Stimulated activated CD4-positive, alpha-beta T cell treated with anti-CD3 and anti-CD28 coated beads, Interleukin-4, amount 100 ng/mL, for 1 hour (primary cell): ENCODE data around the gene CST9L.
"Not testable (repeated sequence)": the region's sequence is repeated elsewhere in the genome, so short reads cannot be mapped to it uniquely, and the experiment has no call there.

Experiments
- DNase-seq: peaks from one replicate; pipeline ENCODE4 v3.0.0-alpha.2; 2020

Gene CST9L

DNA sequence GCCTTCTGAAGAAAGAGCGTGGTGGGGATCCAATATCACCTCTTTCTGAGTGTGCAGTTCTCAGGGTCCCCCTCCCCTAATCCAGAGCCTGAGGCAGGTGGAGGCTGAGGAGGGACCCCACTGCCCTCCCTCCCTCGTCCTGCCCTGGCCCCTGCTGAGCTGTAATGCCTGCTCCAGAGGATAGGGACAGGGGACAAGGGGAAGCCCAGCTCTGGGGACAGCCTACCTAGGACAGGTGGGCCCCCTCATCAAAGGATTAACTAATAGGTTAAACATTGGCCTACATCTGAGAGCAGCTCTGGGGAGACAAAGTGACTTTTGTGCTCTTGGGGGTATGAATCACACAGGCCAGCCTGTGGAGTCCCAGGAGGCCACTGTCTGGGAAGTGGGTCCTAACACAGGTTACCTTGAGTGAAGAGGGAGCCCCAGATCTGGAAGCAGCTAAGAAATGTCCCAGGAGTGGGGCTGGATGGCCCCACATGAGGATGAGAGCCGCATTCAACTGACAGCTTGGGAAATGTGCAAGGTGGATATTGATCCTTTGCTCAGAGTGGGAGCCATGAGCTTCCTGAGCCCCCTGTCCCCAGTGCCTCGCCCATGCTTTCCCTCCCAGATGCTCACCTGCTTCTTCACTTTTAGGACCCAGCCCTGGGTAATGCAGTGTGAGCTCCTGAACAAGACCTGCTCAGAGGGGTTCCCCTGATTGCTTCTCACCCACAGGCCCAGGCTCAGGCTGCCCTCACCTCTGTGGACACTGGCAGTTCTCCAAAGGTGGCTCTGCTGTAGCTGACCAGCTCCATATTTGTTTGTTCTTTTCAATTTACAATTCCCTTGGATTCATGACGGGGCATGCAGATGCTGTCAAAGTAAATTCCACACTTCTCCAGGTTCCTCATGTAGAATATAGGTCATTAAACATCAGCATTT lies 17.8 kb upstream of the CST9L start:
- DNase-seq: no peak

DNA sequence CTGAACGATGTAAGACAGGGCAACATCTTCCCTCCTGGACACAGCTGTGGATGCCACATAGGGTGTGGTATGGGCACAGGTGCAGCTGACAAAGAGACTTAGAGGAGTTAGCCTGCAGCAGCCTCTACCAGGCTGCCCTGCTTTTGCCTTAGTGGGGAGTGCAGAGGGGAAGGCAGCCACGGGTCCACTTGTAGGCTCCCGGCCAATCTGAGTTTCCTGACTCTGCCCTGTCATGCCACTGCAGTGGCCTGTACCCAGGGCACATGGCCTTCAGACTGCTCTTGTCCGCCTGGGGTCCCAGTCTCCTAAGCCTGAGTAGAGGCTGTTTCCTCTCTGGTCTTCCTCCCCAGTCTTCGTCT lies 17.1 kb upstream of the CST9L start:
- no peak for DNase-seq

DNA sequence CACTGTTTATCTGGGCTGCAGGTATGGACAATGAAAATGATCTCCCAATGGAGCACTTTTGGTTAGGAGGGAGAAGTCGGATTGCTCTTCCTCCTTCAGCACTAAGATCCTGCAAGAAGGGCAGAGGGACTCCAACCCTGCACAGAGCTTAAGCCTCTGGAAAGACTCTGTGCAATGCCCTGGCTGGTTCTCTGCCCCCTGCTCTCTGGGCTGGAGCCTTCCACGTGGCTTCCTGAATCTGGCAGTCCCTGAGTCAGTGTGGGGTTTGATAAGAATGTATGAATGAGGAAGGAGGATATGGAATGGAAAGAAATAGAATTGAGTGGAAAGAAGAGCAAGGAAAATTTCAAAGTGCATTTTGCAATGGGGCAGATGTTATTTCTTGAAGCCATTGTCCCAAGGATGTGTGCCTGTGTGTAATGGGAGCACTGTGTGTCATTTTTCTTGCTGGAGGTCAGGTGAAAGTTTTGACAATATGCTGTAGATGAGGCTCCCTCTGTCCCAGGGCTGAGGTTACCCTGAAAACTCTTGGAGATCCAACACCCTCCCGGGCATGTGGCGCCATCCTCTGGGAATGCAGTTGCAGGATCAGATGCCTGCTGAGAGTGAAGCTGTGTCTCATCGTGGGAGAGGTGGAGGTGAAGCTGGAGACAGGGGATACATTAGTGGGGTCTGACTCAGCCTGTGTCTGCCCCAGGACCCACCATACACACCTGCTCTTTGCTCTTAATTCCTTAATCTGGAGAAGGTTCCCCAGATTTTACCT lies 16.3 kb upstream of the CST9L start:
- DNase-seq: no peak

DNA sequence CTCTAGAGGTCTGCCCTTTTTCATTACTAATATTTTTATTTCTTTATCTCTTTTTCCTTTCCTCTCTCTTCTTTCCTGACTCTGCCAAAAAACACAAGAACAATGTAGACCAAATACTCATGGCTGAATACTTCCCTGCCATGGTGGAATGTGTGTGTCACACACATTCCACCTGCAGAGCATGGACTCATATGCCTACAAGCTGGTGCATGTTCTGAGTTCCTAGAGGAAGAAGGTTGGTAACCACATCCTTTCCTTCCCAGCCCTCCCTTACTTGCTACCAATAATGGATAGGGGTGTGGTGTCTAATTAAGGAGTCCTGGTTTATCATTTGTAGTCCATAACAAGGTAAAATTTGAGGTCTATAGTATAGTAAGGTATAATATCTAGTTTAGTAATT lies 15.2 kb upstream of the CST9L start:
- no peak for DNase-seq

- no peak for DNase-seq
Measured at GRCh38 chr20:23582293-23582692, 14.0 kb upstream of the CST9L start.

DNA sequence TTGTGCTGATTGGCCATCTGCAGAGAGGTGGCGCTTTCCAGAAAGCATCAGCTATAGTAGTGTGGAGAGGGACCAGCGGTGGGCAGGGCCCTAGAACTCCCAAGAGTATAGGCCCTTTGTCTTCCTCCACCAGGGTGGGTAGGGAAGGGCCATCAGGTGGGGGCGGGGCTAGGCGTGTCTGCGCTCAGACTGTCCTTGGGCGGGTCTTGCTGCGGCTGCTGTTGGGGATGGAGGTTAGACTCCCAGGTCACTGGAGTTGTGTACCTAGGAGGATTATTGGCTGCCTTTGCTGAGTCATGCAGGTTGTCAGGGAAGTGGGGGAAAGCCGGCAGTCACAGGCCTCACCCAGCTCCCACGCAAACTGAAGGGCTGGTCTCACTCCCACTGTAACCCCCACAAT lies 13.5 kb upstream of the CST9L start:
- not testable (repeated sequence) for DNase-seq

DNA sequence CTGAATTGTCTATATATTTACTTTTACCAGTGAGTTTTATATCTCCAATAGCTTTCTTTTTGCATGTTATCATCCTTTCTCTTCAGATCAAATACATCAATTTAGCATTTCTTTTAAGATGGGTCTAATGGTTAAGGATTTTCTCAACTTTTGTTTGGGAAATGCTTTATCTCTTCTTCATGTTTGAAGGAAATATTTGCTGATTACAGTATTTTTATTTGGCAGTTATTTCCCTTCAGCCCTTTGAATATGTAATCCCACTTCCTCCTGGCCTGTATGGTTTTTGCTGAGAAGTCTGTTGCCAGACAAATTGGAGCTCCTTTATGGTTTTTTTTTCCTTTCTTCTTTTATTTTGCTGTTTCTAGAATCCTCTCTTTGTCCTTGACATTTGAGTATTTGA lies 6.7 kb upstream of the CST9L start:
- no peak for DNase-seq

DNA sequence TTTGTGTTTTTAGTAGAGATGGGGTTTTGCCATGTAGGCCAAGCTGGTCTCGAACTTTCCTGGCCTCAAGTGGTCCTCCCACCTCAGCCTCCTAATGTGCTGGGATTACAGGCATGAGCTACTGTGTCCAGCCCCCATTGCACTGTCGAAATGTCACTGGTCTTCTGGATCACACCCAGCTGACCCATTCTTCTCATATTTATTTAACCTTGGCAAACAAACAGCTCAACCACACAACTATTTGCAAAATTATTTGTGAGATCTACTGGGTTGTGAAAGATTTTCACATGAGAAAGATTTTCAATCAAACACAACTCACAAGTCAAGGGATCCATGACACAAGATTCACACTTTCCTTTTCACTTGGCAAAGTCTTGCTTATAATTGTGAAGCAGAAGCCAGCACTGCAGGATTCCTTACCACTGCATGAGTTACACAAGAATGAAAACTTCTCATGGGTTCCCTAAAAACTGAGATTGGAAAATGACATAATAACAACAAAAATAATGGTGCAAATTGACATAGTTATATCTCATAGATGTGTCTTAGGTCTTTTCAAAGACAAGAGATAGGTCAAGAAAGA lies 2.0 kb upstream of the CST9L start:
- no peak for DNase-seq

- no peak for DNase-seq
Measured at GRCh38 chr20:23569570-23569969, 1.3 kb upstream of the CST9L start.

DNA sequence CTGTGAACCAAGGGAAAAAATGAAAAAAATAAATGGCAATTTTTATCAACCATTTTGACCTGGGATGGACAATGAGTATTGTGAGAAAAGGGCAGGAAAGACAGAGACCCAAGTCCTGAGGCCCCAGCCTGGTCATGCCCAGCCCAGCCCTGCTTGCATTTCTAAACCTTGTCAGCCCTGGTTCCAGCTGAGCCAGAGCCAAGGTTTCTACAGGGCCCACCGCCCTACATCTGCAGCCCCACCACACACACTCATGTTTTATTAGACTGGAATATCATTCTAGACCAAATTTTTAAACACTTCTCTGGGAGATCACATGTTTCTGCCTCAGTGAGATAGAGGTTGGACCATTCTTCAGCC lies 667 bp upstream of the CST9L start:
- DNase-seq: no peak

DNA sequence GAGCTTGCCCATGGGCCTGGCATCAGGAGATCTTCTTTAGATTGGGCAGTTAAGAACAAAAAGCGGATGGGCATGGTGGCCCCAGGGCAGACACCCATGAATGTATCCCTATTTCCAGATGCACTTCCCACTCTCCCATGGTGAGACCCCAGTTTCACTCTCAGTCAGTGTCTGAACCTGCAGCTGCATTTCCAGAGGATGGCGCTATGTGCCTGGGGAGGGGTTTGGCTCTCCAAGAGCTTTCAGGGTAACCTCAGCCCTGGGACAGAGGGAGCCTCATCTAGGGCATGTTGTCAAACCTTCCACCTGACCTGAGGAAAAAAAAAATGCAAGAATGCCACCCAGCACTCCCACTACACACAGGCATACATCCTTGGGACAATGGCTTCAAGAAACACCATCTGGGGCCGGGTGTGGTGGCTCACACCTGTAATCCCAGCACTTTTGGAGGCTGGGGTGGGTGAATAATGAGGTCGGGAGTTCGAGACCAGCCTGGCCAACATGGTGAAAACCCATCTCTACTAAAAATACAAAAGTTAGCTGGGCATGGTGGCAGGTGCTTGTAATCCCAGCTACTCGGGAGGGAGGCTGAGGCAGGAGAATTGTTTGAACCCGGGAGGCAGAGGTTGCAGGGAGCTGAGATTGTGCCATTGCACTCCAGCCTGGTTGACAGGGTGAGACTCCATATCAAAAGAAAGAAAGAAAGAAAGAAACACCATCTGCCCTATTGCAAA lies 1.9 kb downstream of the CST9L start:
- DNase-seq: no peak

- no peak for DNase-seq
Measured at GRCh38 chr20:23565503-23566045, 2.7 kb downstream of the CST9L start.

- DNase-seq: no peak
Measured at GRCh38 chr20:23564927-23565326, 3.4 kb downstream of the CST9L start.

DNA sequence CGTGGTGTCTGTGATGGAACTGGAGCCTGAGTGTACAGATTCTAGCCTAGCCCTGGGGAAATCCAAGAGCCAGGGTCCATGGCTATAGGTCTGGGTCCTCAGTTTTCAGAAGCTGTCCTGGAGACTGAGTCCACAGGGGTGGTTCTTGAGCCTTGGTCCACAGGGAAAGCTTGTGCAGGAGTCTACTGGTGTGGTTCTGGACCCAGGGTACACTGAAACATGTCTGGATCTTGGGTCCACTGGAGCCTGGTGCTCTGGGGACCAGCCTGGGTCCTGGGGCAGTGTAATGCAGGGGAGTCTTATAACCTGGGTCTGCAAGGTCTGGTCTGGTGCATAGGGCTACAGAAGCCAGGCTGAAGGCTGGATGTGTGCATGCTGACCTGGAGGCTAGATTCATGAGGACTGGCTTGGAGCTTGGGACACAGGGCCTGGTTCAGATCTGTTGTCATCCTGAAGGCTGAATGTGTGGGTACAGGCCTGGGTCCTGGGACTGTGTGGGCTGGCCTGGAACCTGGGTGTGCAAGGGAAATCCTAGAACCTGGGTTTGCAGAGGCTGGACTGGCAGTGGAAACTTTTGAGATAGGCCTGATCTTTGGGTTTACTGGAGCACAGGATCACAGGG lies 5.5 kb downstream of the CST9L start:
- DNase-seq: no peak

- DNase-seq: no peak
Measured at GRCh38 chr20:23554401-23554800, 13.9 kb downstream of the CST9L start.

- no peak for DNase-seq
Measured at GRCh38 chr20:23551786-23552185, 16.5 kb downstream of the CST9L start.

- DNase-seq: no peak
Measured at GRCh38 chr20:23551383-23551782, 16.9 kb downstream of the CST9L start.

GRCh38 chr20:23550227-23550626 lies 18.1 kb downstream of the CST9L start:
- DNase-seq: no peak

GRCh38 chr20:23548408-23548807 lies 19.9 kb downstream of the CST9L start:
- DNase-seq: no peak

DNA sequence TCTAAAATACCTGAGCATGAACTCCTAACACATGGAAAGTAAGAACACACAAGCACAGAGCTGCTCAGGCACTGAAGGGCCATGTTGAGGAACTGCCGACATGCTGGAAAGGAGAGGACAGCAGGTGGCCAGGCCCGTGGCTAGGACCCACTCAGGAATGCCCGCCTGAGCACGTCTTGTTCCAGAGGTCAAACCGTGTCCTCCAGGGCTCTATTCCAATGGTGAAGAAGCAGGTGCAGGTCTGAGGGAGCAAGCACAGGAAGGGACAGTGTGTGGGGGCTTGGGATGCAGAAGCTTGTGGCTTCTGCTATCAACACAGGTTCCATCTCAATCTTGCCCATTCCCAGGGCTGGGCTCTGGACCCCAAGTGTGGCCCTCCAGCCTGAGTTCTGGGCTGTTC lies 20.7 kb downstream of the CST9L start:
- no peak for DNase-seq

DNA sequence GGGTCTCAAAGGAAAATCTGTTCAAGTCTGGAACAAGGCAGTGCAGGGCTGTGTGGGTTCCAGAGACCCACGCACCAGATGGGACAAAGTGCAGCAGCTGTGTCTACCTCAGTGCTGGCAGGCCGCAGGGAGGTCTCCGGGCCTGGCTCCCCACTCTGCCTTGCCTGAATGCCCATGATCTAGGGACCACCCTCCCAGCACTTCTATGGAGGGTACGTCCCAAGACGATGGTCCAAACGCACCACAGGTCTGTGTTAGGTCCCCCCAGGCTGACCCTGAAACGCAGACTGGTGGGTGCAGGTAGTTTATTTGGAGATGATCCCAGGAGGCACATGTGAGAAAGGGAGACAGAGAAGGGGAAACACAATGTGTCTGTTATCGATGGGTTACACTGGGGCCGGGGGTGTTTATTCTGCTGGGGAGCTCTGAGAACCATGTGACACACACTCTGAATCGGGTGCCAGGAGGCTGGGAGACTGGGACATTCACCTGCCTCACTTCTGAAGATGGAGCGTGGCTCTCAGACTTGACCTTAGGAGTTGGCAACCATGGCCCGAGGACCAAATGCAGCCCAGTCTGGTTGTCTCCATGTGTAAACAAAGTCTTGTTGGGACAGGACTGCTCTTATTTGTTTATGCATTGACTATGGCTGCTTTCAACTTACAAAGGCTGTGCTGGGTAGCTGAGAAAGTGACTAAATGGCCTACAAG lies 21.7 kb downstream of the CST9L start:
- DNase-seq: no peak

- DNase-seq: no peak
Measured at GRCh38 chr20:23544133-23544532, 24.2 kb downstream of the CST9L start.
